A549 (cell line): ENCODE data around the gene AUTS2.

ENCODE experiments used
- CEBPB ChIP-seq, 2 experiments: fragments of >200 bp in 1 of 2; sonication (Bioruptor Twin) in 1 of 2; formaldehyde crosslinking in 1 of 2; IDR thresholded peaks; 2 replicates each; pipeline ENCODE4 v1.6.1; 2012 to 2016
- EP300 ChIP-seq, 2 experiments: fragments of >200 bp; sonication (Bioruptor Twin); formaldehyde crosslinking; IDR thresholded peaks; 2 replicates in 1 of 2; 3 replicates in 1 of 2; pipeline ENCODE4 v1.6.1; 2016 to 2017
- ESRRA ChIP-seq: fragments of 150-350 bp; IDR thresholded peaks from 2 replicates; pipeline ENCODE4 v1.6.1; 2014; ENCODE audit warnings: mild to moderate bottlenecking, low read length, borderline replicate concordance
- FOSB ChIP-seq: fragments of 250-450 bp; sonication (Bioruptor Pico); IDR thresholded peaks from 2 replicates; pipeline ENCODE4 v1.5.0; 2020; ENCODE audit warnings: mild to moderate bottlenecking, moderate library complexity
- HDAC2 ChIP-seq: fragments of 200-600 bp; sonication (generic); IDR thresholded peaks from 2 replicates; pipeline ENCODE4 v1.6.1; 2016
- HOXB13 ChIP-seq: fragments of 250-450 bp; sonication (Bioruptor Pico); IDR thresholded peaks from 2 replicates; pipeline ENCODE4 v1.5.0; 2020; ENCODE audit warnings: low read depth, mild to moderate bottlenecking, moderate library complexity
- PHF8 ChIP-seq: fragments of 200-600 bp; sonication (generic); IDR thresholded peaks from 2 replicates; pipeline ENCODE4 v1.6.1; 2016; ENCODE audit warnings: low read depth, mild to moderate bottlenecking, antibody characterized with exemption, moderate library complexity, borderline replicate concordance
- POLR2A ChIP-seq: IDR thresholded peaks from 2 replicates; pipeline ENCODE4 v1.6.1; 2012; ENCODE audit warnings: mild to moderate bottlenecking, low read length
- RFX5 ChIP-seq: fragments of 450-650 bp; IDR thresholded peaks from 2 replicates; pipeline ENCODE4 v1.7.1; 2014; ENCODE audit warnings: antibody characterized with exemption, mild to moderate bottlenecking, moderate library complexity
- TFCP2L1 ChIP-seq: fragments of 250-450 bp; sonication (Bioruptor Pico); IDR thresholded peaks from 2 replicates; pipeline ENCODE4 v1.5.0; 2021; ENCODE audit warnings: mild to moderate bottlenecking
- TF ChIP-seq, protein P1 (sequence below): fragments of >200 bp; sonication (Bioruptor Twin); formaldehyde crosslinking; IDR thresholded peaks from 3 replicates; pipeline ENCODE4 v1.5.1; 2016
- TF ChIP-seq, protein P2 (sequence below): IDR thresholded peaks from 2 replicates; pipeline ENCODE4 v1.6.1; 2012; ENCODE audit warnings: low read depth, borderline replicate concordance
- TF ChIP-seq, protein P3 (sequence below): IDR thresholded peaks from 2 replicates; pipeline ENCODE4 v1.6.1; 2012
- TF ChIP-seq, protein P4 (sequence below): IDR thresholded peaks from 2 replicates; pipeline ENCODE4 v1.6.1; 2012

DNA sequence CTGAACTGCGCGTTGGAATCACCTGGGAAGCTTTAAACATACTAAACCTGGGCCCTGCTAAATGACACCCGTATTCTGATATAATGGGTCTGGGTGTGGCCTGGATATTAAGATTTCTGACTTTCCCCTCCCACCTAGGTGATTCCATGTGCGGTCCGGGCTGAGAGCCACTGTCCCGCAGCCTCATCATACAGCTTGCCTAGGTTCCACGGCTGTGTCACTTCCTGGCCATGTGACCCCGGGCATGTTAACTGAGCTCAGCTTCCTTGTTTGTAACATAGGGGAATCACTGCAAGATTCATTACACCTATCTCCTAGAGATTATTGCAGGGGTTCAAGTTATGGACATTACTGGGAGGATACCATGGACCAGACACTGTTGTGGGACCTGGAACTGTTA lies 1061.0 kb downstream of the AUTS2 start:
- TF ChIP-seq CEBPB (IDR thresholded peaks at IDR 0.05) (no peak), PHF8 (no peak), HDAC2 (no peak), ESRRA (no peak), POLR2A (no peak), TFCP2L1 (no peak), HOXB13 (CRISPR knock-in tag) (no peak), FOSB (CRISPR knock-in tag) (no peak), RFX5 (no peak), EP300 (IDR thresholded peaks at IDR 0.05) (no peak)
- TF ChIP-seq, protein P1, sequence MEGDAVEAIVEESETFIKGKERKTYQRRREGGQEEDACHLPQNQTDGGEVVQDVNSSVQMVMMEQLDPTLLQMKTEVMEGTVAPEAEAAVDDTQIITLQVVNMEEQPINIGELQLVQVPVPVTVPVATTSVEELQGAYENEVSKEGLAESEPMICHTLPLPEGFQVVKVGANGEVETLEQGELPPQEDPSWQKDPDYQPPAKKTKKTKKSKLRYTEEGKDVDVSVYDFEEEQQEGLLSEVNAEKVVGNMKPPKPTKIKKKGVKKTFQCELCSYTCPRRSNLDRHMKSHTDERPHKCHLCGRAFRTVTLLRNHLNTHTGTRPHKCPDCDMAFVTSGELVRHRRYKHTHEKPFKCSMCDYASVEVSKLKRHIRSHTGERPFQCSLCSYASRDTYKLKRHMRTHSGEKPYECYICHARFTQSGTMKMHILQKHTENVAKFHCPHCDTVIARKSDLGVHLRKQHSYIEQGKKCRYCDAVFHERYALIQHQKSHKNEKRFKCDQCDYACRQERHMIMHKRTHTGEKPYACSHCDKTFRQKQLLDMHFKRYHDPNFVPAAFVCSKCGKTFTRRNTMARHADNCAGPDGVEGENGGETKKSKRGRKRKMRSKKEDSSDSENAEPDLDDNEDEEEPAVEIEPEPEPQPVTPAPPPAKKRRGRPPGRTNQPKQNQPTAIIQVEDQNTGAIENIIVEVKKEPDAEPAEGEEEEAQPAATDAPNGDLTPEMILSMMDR = no peak
- TF ChIP-seq, protein P2, sequence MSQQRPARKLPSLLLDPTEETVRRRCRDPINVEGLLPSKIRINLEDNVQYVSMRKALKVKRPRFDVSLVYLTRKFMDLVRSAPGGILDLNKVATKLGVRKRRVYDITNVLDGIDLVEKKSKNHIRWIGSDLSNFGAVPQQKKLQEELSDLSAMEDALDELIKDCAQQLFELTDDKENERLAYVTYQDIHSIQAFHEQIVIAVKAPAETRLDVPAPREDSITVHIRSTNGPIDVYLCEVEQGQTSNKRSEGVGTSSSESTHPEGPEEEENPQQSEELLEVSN = no peak
- TF ChIP-seq, protein P3, sequence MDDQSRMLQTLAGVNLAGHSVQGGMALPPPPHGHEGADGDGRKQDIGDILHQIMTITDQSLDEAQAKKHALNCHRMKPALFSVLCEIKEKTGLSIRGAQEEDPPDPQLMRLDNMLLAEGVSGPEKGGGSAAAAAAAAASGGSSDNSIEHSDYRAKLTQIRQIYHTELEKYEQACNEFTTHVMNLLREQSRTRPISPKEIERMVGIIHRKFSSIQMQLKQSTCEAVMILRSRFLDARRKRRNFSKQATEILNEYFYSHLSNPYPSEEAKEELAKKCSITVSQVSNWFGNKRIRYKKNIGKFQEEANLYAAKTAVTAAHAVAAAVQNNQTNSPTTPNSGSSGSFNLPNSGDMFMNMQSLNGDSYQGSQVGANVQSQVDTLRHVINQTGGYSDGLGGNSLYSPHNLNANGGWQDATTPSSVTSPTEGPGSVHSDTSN = no peak
- TF ChIP-seq, protein P4, sequence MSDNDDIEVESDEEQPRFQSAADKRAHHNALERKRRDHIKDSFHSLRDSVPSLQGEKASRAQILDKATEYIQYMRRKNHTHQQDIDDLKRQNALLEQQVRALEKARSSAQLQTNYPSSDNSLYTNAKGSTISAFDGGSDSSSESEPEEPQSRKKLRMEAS = no peak
